Posterior vena cava (tissue), 2 donors: ENCODE data around the gene PPFIBP2. TPM values are rescaled to one million over a fixed set of nuclear protein-coding genes. Genes with fewer than 3 reads are reported as not detected.

Experiments
- DNase-seq: peaks from one replicate; pipeline ENCODE4 v3.0.0-alpha.2; 2020; ENCODE audit warnings: low spot score
- intact Hi-C, 2 donors: fragments of 100-400 bp; cut with DNase I; formaldehyde crosslinking; loops; one replicate each; pipeline versions ENCODE4 v1.14.1 to v1.14.2; 2022 to 2023
- total RNA-seq, 2 donors: library from RNA; stranded (reverse); fragmentation: NEBNext Ultra II Directional; extraction: Animal tissue kit (Norgen Biotek cat#: 25700); gene quantifications; one replicate each; pipeline ENCODE4 v1.2.1, GENCODE V29; 2021
- donor health status: DM: yes; HTN: yes; CAD: no.
- donor health status: DM: yes; HTN: yes; CAD: no.

Gene PPFIBP2
- total RNA-seq, 2 donors from 2014 or later, result 13.8 to 24.6 TPM

DNA sequence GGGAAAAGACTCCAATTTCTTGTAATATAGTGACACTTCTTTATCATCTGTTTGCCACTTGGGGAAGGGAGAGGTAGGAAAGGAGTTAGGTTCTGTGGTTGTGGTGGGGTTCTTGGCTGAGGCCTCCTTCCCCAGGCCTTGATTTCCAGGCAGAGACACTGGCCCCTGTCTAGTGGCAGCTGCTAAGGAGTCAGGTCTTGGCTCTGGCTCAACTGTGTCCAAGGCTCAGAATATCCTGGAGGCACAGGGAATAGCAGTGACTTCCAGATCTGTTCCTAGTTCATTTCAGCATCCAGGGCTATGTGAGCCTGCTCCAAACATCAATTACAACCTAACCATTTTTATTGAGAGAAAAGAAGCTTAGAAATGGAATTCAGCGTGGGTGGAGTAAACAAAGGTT lies 29.5 kb downstream of the PPFIBP2 start:
- intact Hi-C loops, result no loop called here
- no peak for DNase-seq

DNA sequence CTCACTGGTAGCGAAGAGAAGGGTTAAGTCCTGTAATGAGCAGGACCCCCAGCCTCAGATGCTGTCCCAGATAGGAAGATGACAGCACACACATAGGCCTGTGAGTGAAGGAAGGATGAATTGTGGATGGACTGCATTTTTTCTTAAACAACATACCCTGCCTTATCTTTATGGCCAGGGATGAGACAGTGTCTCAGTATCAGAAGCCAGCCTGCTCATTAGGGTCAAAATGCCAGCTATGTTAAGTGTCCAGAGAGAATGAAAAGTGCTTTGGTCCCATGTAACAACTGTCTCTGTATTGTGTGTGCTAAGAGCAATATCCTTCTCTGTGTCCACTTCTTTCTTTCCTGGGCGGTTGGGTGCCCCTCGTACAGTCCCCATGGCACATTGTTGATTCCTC lies 30.2 kb downstream of the PPFIBP2 start:
- intact Hi-C loops, result no loop called here
- DNase-seq, result no peak

DNA sequence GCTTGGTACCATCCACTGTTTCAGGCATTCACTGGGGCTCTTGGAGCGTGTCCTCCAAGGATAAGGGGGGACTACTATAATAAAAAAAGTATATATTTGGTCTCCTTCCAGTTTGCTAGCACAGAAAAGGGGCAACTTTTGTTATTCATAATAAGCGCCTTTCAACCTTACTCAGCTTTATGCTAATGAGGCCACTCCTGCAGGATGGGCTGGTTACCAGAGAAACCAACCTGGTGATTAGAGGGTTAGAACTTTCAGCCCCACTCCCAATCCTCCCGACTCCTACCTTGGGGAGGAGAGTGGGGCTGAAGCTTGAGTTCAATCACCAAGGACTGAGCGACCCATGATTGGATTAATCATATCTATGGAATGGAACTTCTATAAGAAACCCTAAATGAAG lies 31.8 kb downstream of the PPFIBP2 start:
- intact Hi-C loops, result no loop called here
- DNase-seq, result no peak

DNA sequence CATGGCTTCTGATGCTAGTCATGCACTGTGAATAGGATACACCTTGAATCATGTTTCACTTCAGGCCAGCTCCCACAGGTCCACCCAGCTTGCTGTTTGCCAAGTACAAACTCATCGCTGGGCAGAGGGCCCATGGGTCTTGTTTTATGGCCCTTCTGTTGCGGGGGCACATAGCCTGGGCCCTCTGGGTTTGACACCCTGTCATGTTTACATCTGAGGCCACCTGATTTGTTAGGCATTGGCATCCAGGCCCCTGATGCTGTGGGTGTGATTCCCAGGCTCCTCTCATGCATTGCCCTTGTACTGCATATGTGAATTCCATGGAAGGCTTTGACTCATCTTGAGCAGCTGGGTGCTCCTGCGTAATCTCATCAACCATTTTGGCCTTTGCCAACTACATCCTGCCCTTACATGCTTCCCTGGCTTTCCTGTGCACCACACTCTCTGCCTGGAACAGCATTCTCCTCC lies 32.6 kb downstream of the PPFIBP2 start:
- intact Hi-C loops, result no loop called here
- no peak for DNase-seq

DNA sequence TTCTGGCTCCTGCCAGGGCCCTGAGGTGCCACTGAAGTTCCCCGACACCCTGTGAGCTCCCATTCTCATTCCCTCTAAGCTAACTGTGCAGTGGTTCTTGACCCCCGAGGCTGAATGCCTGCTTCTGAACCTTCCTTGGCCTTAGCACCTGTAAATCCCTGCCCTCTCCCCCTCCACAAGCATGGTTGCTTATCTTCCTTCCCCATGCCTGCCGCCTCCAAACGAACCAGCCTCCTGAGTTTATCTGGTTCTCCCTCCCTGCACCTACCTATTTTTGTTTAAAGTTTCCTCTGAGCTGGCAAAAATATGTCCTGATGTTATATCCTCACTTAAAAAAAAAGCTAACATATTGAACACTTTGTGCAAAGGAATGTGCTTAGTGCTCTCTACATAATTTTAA lies 33.9 kb downstream of the PPFIBP2 start:
- intact Hi-C loops, result no loop called here
- no peak for DNase-seq

DNA sequence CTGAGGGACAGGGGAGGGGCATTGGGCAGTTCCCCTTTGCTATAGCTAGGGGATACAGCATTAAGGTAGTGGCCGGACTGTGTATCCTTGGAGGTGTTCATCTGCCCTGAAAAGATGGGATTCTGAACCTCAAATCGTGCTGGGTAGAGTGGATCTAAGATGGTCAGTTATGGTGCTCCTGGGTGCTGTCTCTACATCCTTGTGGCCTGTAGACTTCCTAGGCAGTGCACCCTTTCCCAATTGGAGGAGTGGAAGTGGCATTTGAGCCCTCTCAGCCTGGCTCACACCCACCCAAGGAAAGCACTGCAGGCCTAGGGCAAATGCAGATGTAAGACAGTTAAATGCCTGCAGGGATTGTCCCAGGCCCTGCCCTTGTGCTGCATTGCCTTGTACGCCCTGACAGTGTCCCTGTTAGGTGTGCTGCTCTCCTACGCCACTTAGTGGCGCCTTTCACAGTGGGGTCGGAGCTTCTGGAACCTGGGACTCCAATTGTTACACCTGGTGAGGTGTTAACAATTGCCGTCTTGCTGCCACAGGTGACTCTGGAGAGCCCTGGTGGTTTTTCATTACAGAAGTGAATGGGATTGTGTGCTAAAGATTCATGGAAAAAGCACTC lies 35.0 kb downstream of the PPFIBP2 start:
- intact Hi-C loops, result no loop called here
- no peak for DNase-seq

DNA sequence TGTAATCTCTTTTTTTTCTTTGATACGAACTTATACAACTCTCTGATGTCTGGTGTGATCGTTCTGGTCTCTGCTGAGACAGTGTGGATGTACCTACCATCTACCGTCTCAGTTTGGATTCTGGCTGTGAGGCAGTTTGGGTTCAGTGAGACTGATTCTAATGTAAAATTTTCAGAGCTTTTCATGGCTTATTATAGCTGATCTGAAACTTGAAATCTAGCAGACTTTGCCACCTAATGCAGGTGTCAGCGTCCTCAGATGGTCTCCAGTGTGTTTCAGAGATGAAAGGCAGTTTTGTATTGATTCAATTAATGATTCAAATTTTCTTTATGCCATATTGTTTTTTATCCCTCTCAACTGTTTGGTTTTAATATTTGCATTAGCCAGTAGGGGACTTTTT lies 35.9 kb downstream of the PPFIBP2 start:
- intact Hi-C loops, result no loop called here
- no peak for DNase-seq

DNA sequence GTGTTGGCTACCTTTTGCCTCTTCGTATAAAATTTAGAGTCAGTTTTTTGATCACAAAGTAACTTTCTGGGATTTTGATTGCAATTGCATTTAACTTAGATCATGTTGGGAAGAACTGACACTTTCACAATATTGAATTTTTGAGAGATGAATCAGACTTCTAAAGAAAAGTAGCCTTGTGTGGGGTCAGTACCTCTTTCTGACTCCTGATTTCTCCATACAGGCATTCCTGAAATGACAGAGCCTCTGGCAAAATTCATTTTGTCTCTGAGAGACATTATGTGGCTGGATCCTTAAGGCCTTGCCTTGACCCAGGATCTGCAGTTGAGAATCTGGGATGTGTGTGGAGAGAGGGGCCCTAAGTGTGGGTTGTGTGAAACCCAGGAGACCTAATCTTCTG lies 37.8 kb downstream of the PPFIBP2 start:
- no peak for DNase-seq
- intact Hi-C loops, result no loop called here

DNA sequence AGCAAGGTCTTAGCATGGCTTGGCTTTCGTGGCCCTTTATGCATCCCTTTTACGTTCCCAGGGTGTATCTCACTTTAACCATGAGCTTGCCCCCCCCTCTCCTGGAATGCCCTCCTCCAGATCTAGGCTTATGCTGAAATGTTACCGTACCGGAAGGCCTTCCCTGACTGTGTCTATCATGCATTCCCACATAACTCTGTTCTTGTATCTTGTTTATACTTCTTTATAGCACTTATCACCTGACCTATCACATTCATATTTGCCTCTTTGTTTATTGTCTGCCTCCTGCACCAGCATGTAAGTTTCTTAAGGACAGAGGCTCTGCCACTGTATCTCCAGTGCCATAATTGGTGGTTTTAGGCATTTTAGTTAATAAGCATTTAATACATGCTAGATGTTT lies 38.9 kb downstream of the PPFIBP2 start:
- intact Hi-C loops, result no loop called here
- DNase-seq, result no peak

DNA sequence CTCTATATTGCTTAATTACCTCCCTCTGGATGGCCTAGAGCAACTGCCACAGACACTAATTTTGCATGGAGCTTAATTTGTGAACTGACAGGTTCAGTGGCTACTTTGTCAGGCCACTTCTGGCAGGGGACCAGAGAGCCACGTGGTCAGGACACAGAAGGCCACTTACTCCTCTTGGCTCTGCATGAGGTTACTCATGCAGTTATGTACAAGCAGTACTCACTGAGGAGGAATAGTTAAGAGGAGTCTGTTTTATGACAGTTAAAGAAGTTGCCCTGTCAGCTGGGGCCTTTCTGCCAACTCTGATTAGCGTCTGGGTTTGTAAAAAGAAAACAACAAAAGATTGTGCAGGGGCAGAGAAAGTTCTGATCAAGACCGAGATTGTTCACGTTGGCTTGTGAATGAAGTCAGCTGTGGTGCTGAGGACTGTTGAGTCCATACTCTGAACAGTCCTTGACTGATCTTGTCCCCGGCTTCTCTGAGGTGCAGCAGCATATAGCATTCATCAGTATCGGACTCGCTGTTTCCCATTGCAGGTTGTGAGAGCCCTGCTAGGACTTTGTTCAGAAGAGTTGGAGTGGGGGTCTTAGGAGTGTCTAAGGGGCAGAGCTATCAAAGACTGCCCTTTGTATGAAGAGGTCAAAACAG lies 41.4 kb downstream of the PPFIBP2 start:
- DNase-seq, result no peak
- intact Hi-C loops, result no loop called here

DNA sequence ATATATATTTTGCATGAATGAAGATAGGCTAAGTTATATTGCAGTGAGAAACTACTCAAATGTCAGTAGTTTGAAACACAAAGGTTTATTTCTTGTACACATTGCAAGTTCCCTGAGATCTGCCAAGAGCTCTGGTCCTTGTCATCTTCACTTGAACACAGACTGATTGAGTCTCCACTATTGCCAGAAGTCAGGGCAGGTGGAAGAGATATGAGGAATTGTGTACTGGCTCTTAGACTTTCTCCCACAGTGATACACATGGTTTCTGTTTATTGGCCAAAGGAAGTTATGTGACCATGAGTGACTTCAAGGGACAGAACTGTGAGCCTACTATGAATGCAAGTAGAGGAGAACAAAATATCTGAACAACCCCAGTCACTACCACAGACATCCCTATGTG lies 44.2 kb downstream of the PPFIBP2 start:
- intact Hi-C loops, result no loop called here
- DNase-seq, result no peak

DNA sequence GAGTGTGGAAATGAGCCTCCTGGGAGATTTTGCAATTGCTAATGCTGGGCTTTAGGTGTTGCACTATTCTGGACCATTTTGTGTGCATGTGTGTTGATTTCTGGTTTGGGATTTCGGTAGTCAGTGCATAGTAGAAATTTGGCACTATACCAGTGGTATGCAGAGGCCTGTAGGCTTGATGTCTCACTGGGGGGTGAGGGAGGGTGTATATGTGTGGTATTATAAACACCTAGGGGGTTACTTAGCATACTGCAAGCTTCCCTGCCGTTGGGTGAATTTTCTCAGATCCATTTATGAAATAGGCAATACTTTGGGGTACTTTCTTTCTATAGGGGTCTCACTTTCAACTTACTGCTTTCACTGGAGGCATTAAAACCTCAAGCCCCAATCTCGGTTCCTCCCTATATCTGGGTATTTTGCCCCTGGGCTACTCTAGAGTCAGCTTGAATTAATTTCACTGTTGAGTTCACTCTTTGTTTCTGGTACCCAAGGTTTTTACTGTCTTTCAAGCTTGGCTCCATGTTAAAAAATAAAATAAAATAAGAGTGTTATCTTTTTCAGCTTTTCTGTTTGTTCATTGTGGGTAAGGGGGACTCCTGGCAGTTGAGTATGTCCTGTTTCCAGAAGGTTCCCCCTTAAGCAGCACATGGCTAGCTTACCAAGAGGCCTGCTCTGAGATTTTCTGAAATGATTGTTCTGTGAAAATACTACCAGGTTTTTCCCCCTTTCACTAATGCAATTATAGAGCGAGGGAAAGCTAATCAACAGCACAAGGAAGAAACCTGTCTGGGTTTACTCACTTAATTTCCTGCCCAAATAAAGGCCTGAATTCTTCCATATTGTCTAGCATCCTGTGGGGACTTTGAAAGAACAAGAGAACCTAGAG lies 45.8 kb downstream of the PPFIBP2 start:
- intact Hi-C loops, result no loop called here

DNA sequence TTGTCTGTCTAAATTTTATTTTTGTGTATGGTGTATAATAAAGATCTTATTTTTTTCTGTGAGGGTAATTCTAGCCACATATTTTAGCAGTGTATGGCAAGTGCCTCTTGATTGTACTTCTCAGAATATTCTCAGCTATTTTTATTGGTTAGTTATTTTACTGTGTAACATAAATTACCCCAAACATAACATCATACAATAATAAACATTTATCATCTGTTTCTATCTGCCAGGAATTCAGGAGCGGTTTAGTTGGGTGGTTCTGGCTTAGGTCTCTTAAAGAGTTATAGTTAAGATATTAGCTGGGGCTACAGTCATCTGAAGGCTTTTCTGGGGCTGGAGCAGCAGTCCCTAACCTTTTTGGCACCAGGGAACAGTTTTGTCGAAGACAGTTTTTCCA lies 47.8 kb downstream of the PPFIBP2 start:
- no peak for DNase-seq
- intact Hi-C loops, result no loop called here

More for the DNA sequence above, 45.8 kb downstream of the PPFIBP2 start:
- DNase-seq, result no peak

DNA sequence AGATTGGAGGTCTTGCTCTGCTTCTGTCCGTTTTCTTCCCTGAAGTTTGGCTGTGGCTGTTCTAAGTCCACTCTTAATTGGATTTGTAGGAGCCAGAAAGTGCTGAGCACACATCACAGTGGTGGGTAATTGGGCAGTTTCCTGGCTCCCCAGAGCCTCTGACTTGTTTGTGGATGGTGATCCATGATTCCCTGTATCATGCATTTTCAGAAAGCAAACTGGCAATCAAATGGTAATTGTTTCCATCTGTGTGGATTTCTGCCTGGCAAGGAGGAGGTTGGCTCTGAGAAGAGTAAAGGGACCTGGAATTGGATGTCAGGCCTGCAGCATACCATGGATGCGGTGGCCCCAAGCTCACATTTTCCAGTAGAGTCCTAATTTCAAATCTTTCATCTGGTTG lies 49.5 kb downstream of the PPFIBP2 start:
- intact Hi-C loops, result no loop called here
- DNase-seq, result no peak

DNA sequence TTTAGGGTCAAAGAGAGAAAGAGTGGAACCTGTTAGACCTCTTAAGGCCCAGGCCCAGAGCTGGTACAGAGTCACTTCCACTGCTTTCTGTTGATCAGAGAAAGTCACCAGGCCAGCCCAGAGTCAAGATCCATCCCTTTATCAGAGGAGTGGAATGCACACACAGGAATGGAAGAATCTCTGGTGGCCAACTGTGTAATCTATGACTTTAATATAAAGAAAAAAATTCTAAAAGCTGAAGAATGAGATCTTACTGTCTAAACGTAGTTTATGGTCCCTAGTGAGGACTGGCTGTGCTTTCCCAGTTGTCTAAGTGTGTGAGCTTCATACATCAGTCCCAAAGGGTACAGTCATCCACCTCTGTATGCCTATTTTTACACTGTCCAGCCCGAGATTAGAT lies 51.0 kb downstream of the PPFIBP2 start:
- no peak for DNase-seq
- intact Hi-C loops, result no loop called here

DNA sequence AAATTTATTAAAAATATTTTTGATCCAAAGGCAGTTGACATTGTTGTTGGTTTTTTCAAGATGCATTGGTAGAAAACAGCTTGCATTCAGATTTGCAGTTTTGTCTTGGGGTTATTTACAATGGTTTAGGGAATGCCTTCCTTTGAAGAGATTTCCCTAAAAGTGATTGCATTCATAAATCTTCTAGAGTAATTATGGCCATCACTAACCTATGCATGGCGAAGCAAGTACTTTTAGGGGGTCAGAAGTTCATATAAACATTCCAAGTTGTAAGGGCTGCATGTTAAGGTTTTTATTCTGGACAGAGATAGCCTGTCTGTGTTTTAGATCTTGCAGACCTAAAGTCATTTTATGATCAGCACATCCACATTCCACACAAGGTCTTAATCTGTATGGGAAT lies 53.5 kb downstream of the PPFIBP2 start:
- DNase-seq, result no peak
- intact Hi-C loops, result no loop called here

DNA sequence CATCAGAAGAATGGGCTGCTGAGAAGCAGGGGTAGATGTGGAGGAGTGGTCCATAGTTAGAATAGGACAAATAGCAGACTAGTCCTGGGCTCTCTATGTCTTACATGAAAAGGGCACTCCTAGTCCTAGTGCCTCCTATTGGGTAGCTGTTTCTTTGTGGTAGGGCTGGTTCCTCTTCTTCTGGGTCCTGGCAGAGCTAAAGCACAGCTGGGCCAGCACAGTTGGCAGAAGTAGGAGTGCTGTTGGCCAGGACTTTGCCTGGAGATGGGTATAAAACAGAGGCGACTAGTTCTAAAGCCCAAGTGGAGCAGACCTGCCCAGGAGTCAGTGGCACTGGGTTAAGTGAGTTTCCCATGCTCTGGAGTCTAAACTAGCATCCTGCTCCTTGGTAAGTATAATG lies 55.2 kb downstream of the PPFIBP2 start:
- intact Hi-C loops, result no loop called here
- DNase-seq, result no peak

DNA sequence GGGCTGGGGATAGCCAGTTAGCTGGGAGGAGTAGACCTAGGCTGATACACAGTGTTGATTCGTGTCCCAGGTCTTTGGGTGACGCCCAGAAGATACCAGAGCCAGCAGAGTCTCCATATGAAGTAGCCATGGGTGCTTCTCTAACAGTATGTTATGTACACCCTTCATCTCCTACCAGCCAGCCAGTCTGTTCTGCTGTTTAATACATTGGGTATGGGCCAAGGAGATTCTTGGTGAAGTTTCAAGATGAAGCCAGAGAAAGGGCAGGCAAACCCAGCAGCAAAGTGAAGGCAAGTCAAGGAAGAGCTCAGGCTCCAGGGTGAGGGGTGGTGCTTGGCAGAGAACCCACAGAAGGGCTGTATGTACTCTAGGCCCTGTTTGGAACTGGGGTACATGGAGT lies 56.4 kb downstream of the PPFIBP2 start:
- no peak for DNase-seq
- intact Hi-C loops, result loop anchor here in 1 of 2 donors (10.0 kb wide), 1 partner anchor 55 kb away; the partner anchor contains the start of gene PPFIBP2

DNA sequence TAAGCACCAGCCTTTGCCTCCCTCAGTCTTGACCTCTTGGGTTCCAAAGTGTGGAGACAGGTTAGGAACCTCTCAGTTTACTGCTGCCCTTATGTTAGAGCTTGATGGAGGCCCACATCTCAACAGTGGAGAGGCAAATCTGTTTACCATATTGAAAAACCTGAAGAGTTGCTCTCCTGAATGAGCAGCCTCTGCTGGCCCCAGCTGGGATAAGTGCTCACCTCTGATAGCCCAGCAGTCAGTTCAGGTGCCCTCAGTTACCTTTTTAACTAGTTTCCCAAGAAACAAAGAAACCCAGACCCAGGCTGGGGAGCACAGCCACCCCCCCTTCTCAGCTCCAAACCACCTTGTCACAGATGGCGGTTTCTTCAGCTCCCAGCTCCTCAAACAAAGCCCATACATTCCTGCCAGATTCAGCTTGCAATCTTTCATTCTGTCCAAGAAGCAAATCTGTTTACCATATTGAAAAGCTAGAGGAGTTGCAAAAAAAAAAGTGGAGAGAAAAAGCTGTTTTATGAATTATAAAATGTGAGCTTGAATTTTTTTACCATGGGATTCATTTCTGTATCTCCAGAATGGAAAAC lies 57.2 kb downstream of the PPFIBP2 start:
- no peak for DNase-seq
- intact Hi-C loops, result loop anchor here in 1 of 2 donors (10.0 kb wide), 1 partner anchor 56 kb away; the partner anchor contains the start of gene PPFIBP2

DNA sequence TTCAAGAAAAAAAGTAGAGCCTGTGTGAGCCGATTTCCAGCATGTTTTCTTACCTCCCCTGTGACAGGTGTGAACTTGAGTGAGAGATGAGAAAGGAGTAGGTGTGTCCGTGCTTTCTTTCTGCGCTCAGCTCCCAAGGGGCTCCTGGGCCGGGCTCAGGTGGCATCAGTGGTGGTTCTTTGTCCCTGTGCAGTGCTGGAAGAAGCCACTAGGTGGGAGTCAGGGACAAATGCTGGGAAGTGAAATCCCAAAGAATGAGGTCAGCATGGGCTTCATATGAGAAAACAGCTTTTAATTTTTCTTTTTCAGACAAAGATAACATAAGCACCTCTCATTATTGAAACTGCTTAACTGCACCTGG lies 57.8 kb downstream of the PPFIBP2 start:
- DNase-seq, result peak; percentile 84

More for the DNA sequence above, 57.8 kb downstream of the PPFIBP2 start:
- intact Hi-C loops, result loop anchor here in 1 of 2 donors (10.0 kb wide), 1 partner anchor 57 kb away; the partner anchor contains the start of gene PPFIBP2
